DOHH2 (cell line): ENCODE measurements around the gene CACNA1B.
"Not testable (repeated sequence)": the region's sequence is repeated elsewhere in the genome, so short reads cannot be mapped to it uniquely, and the experiment has no call there.

Source experiments
- H3F3A ChIP-seq: fragments of 200-600 bp; sonication (generic), shearing (Covaris generic); 2 replicates; pipeline ENCODE4 v1.6.0; 2016; ENCODE audit warnings: antibody characterized with exemption, mild to moderate bottlenecking; ENCODE audit not compliant: control insufficient read depth, insufficient read depth
- H3K27ac ChIP-seq: fragments of 200-600 bp; sonication (generic); 2 replicates; pipeline ENCODE4 v1.5.1; 2014; ENCODE audit warnings: low read depth, mild to moderate bottlenecking, low read length, moderate library complexity
- H3K27me3 ChIP-seq: fragments of 200-600 bp; sonication (generic); 2 replicates; pipeline ENCODE4 v1.6.1; 2014; ENCODE audit warnings: mild to moderate bottlenecking, low read length, mixed read lengths; ENCODE audit not compliant: control insufficient read depth
- H3K36me3 ChIP-seq: fragments of 200-600 bp; sonication (generic); 2 replicates; pipeline ENCODE4 v1.6.1; 2014; ENCODE audit warnings: mild to moderate bottlenecking, low read length, moderate library complexity, mixed read lengths; ENCODE audit not compliant: control insufficient read depth
- H3K4me1 ChIP-seq: fragments of 200-600 bp; sonication (generic); 2 replicates; pipeline ENCODE4 v1.6.1; 2014; ENCODE audit warnings: mild to moderate bottlenecking, low read length, mixed read lengths; ENCODE audit not compliant: control insufficient read depth
- H3K4me2 ChIP-seq: fragments of 200-600 bp; sonication (generic); 2 replicates; pipeline ENCODE4 v1.6.0; 2014; ENCODE audit warnings: mild to moderate bottlenecking, low read length, moderate library complexity
- H3K4me3 ChIP-seq: fragments of 200-600 bp; sonication (generic); 2 replicates; pipeline ENCODE4 v1.5.1; 2014; ENCODE audit warnings: mild to moderate bottlenecking, low read length, mixed read lengths
- H3K79me2 ChIP-seq: fragments of 200-600 bp; sonication (generic); 2 replicates; pipeline ENCODE4 v1.6.1; 2014; ENCODE audit warnings: mild to moderate bottlenecking, low read length, mixed read lengths; ENCODE audit not compliant: control insufficient read depth
- H3K9me2 ChIP-seq: fragments of 200-600 bp; sonication (generic); replicated peaks from 2 replicates; pipeline ENCODE4 v1.6.1; 2014; ENCODE audit warnings: mild to moderate bottlenecking, low read length, mixed read lengths; ENCODE audit not compliant: control insufficient read depth
- H3K9me3 ChIP-seq: fragments of 200-600 bp; sonication (generic); 2 replicates; pipeline ENCODE4 v1.6.1; 2014; ENCODE audit warnings: antibody characterized with exemption, low read length, mixed read lengths; ENCODE audit not compliant: control insufficient read depth, insufficient read depth
- H4K20me1 ChIP-seq: fragments of 200-600 bp; sonication (generic); 2 replicates; pipeline ENCODE4 v1.6.0; 2014; ENCODE audit warnings: low read depth, mild to moderate bottlenecking, antibody characterized with exemption, low read length, moderate library complexity; ENCODE audit not compliant: control insufficient read depth, insufficient read depth
- CTCF ChIP-seq: fragments of 200-600 bp; sonication (generic); IDR thresholded peaks from one replicate; pipeline ENCODE4 v1.5.1; 2014; ENCODE audit warnings: antibody characterized with exemption, mild to moderate bottlenecking, low read depth, low read length; ENCODE audit not compliant: poor library complexity, severe bottlenecking
- EZH2phosphoT487 ChIP-seq: fragments of 200-600 bp; sonication (generic); IDR thresholded peaks from 2 replicates; pipeline ENCODE4 v1.6.1; 2017; ENCODE audit warnings: borderline replicate concordance, mild to moderate bottlenecking, antibody characterized with exemption, low read length, moderate library complexity, mixed read lengths

Gene CACNA1B

DNA sequence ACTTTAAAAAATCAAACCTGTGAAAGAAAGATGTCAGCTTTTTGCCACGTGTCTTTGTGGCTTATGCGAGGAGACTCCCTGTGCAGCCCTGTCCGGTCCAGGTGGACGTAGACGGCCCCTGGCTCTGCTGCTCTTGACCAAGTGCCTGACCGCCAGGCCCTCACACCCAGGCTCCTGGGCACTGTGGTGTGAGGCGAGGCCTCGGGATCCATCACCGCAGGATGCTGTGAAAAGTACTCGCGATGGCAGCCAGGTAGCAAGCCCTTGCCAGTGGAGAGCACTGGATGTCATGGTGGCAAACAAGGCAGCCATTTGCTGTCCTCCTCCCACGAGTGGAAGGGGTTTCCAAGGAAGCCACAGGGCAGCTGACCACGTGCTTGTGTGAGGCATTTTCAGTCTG lies 245.1 kb downstream of the CACNA1B start:
- Histone ChIP-seq H3K79me2 (no peaks in the 10 kb centered on the region), H4K20me1 (no peaks in the 10 kb centered on the region), H3K9me2 (no peaks in the 10 kb centered on the region), H3K4me1 (no peaks in the 10 kb centered on the region), H3K27ac (no peak overlapping the region), H3K4me3 (no peak overlapping the region), H3K36me3 (no peaks in the 10 kb centered on the region), H3K27me3 (no peaks in the 10 kb centered on the region), H3K9me3 (peaks cover 9% of the 10 kb centered on the region; the same call in 1 of the 2 replicates), H3F3A (no peaks in the 10 kb centered on the region), H3K4me2 (no peak overlapping the region)
- no peak for TF ChIP-seq CTCF
- no peak for TF ChIP-seq EZH2phosphoT487

DNA sequence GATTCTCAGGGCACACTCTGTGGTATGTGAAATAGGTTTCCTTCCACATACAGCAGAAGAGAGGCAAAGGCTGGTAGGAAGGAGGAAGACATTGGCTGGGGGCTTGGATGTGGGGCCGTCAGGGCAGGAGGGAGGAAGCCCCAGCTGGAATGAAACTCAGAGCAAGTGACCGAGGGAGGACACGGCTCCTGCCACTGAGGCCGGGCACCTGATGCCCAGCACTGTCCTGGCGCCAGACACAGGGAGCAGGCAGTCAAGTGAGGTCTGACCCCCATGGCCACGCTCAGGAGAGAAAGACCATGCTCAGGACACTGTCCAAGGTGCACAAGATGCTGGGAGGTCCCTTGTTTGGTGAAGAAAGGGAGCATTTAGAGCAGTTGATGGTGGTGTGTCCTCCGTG lies 245.5 kb downstream of the CACNA1B start:
- H3K4me1 ChIP-seq: no peaks in the 10 kb centered on the region
- no peaks in the 10 kb centered on the region for H3K79me2 ChIP-seq
- H3K27ac ChIP-seq: no peak overlapping the region
- H3K4me2 ChIP-seq: no peak overlapping the region
- H3K9me3 ChIP-seq: peaks cover 9% of the 10 kb centered on the region; the same call in 1 of the 2 replicates
- H3K36me3 ChIP-seq: no peaks in the 10 kb centered on the region
- no peaks in the 10 kb centered on the region for H3K9me2 ChIP-seq
- TF ChIP-seq EZH2phosphoT487: no peak
- no peak for TF ChIP-seq CTCF
- H4K20me1 ChIP-seq: no peaks in the 10 kb centered on the region
- H3K27me3 ChIP-seq: no peaks in the 10 kb centered on the region
- no peaks in the 10 kb centered on the region for H3F3A ChIP-seq
- no peak overlapping the region for H3K4me3 ChIP-seq

- H3K27ac ChIP-seq, H3K4me1 ChIP-seq, H3K4me3 ChIP-seq, H3K4me2 ChIP-seq, H3K27me3 ChIP-seq, H3K79me2 ChIP-seq, H3F3A ChIP-seq, H3K9me2 ChIP-seq, H3K9me3 ChIP-seq, H3K36me3 ChIP-seq, H4K20me1 ChIP-seq: not testable (repeated sequence)
- TF ChIP-seq CTCF: peak; percentile 43
Measured at GRCh38 chr9:138126090-138126857, 248.7 kb downstream of the CACNA1B start.

GRCh38 chr9:138126858-138127584 lies 249.4 kb downstream of the CACNA1B start:
- not testable (repeated sequence) for H3K9me3 ChIP-seq, H3F3A ChIP-seq, H3K4me3 ChIP-seq, H3K79me2 ChIP-seq, H3K27me3 ChIP-seq, H3K4me2 ChIP-seq, H4K20me1 ChIP-seq, H3K4me1 ChIP-seq, H3K36me3 ChIP-seq, H3K9me2 ChIP-seq, H3K27ac ChIP-seq

DNA sequence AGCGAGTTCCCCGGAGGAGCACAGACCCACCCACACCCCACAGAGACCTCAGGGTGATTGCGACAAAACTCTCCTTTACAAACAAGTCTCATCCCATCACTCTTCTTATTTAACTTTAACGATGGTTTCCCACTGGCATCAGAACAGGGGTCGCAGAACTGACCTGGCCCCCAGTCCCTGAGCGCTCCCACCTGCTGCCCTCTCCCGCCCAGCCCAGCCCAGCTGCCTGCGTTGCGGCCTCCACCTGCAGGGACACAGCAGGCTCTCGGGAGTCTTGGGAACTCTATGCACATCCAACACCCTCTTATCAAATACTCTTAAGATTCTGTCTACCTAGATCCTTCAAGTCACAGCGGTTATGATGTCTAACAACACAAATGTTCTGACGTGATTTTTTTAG lies 250.4 kb downstream of the CACNA1B start:
- not testable (repeated sequence) for H3K9me3 ChIP-seq, H3K4me3 ChIP-seq

More for the DNA sequence above, 250.4 kb downstream of the CACNA1B start:
- not testable (repeated sequence) for H3K4me1 ChIP-seq, H3K4me2 ChIP-seq, H3F3A ChIP-seq, H3K9me2 ChIP-seq, H4K20me1 ChIP-seq, H3K27ac ChIP-seq, H3K27me3 ChIP-seq, H3K79me2 ChIP-seq, H3K36me3 ChIP-seq
